Glutamatergic neuron (in vitro differentiated cells): ENCODE measurements around the gene USH2A. TPM values are rescaled to one million over a fixed set of nuclear protein-coding genes. Genes with fewer than 3 reads are reported as not detected.

Experiments used
- DNase-seq: peaks from one replicate; pipeline ENCODE4 v3.0.0; 2022
- H3K27ac Mint-ChIP-seq: one replicate; pipeline ENCODE4 v1.8.0; 2020; ENCODE audit warnings: mild to moderate bottlenecking, mixed read lengths, inconsistent platforms; ENCODE audit not compliant: unreplicated experiment
- H3K27me3 Mint-ChIP-seq: one replicate; pipeline ENCODE4 v1.8.0; 2020; ENCODE audit warnings: mild to moderate bottlenecking, moderate library complexity, mixed read lengths, inconsistent platforms; ENCODE audit not compliant: unreplicated experiment
- H3K36me3 Mint-ChIP-seq: one replicate; pipeline ENCODE4 v1.8.0; 2020; ENCODE audit warnings: mild to moderate bottlenecking, mixed read lengths, inconsistent platforms; ENCODE audit not compliant: unreplicated experiment
- H3K4me1 Mint-ChIP-seq: one replicate; pipeline ENCODE4 v1.8.0; 2020; ENCODE audit warnings: mild to moderate bottlenecking, low read depth, mixed read lengths, inconsistent platforms; ENCODE audit not compliant: unreplicated experiment
- H3K4me3 Mint-ChIP-seq: one replicate; pipeline ENCODE4 v1.8.0; 2020; ENCODE audit warnings: mild to moderate bottlenecking, mixed read lengths, inconsistent platforms; ENCODE audit not compliant: unreplicated experiment
- H3K9me3 Mint-ChIP-seq: one replicate; pipeline ENCODE4 v1.8.0; 2020; ENCODE audit warnings: mild to moderate bottlenecking, moderate library complexity, mixed read lengths, inconsistent platforms; ENCODE audit not compliant: unreplicated experiment
- CTCF ChIP-seq: fragments of 200-600 bp; sonication (generic); IDR thresholded peaks from one replicate; pipeline ENCODE4 v1.5.0; 2021; ENCODE audit not compliant: partially characterized antibody, unreplicated experiment
- total RNA-seq: library from RNA; stranded (reverse); fragmentation: NEBNext Ultra II Directional; extraction: Animal tissue kit (Norgen Biotek cat#: 25700); gene quantifications from one replicate; pipeline ENCODE4 v1.2.1, GENCODE V29; 2021; ENCODE audit not compliant: unreplicated experiment

Gene USH2A
- total RNA-seq, 1 donor from 2014 or later = not detected

GRCh38 chr1:216044538-216044937 lies 378.7 kb downstream of the USH2A start:
- no peaks in the 10 kb centered on the region for H3K4me1 Mint-ChIP-seq
- no peaks in the 10 kb centered on the region for H3K36me3 Mint-ChIP-seq
- H3K4me3 Mint-ChIP-seq = no peak overlapping the region
- H3K27ac Mint-ChIP-seq = no peak overlapping the region
- TF ChIP-seq CTCF = no peak
- no peaks in the 10 kb centered on the region for H3K9me3 Mint-ChIP-seq
- no peaks in the 10 kb centered on the region for H3K27me3 Mint-ChIP-seq
- DNase-seq = no peak

- no peaks in the 10 kb centered on the region for H3K4me1 Mint-ChIP-seq
- peak; percentile 17 for TF ChIP-seq CTCF
- no peak overlapping the region for H3K27ac Mint-ChIP-seq
- H3K27me3 Mint-ChIP-seq = no peaks in the 10 kb centered on the region
- no peaks in the 10 kb centered on the region for H3K36me3 Mint-ChIP-seq
- no peak overlapping the region for H3K4me3 Mint-ChIP-seq
- peak; percentile 33 for DNase-seq
- H3K9me3 Mint-ChIP-seq = no peaks in the 10 kb centered on the region
Measured at GRCh38 chr1:216034506-216034905, 388.7 kb downstream of the USH2A start.

- Mint-ChIP-seq H3K4me1 (no peaks in the 10 kb centered on the region), H3K27ac (no peak overlapping the region), H3K36me3 (no peaks in the 10 kb centered on the region), H3K4me3 (no peak overlapping the region), H3K9me3 (no peaks in the 10 kb centered on the region), H3K27me3 (no peaks in the 10 kb centered on the region)
- no peak for TF ChIP-seq CTCF
- DNase-seq = no peak
Measured at GRCh38 chr1:216032961-216033614, 390.2 kb downstream of the USH2A start.

GRCh38 chr1:216032284-216032683 lies 391.0 kb downstream of the USH2A start:
- Mint-ChIP-seq H3K4me1 (no peaks in the 10 kb centered on the region), H3K27me3 (no peaks in the 10 kb centered on the region), H3K27ac (no peak overlapping the region), H3K9me3 (no peaks in the 10 kb centered on the region), H3K4me3 (no peak overlapping the region), H3K36me3 (no peaks in the 10 kb centered on the region)
- no peak for TF ChIP-seq CTCF
- DNase-seq = no peak

GRCh38 chr1:216028631-216029030 lies 394.6 kb downstream of the USH2A start:
- H3K9me3 Mint-ChIP-seq = no peaks in the 10 kb centered on the region
- no peak overlapping the region for H3K4me3 Mint-ChIP-seq
- no peaks in the 10 kb centered on the region for H3K36me3 Mint-ChIP-seq
- no peak for DNase-seq
- no peak for TF ChIP-seq CTCF
- H3K27me3 Mint-ChIP-seq = no peaks in the 10 kb centered on the region
- H3K4me1 Mint-ChIP-seq = no peaks in the 10 kb centered on the region
- no peak overlapping the region for H3K27ac Mint-ChIP-seq
